ENCODE results near the gene NXPH1. TPM values are rescaled to one million over a fixed set of nuclear protein-coding genes. Genes with fewer than 3 reads are reported as not detected.

NXPH1 gene
- total RNA-seq, 1 donor: not detected

DNA sequence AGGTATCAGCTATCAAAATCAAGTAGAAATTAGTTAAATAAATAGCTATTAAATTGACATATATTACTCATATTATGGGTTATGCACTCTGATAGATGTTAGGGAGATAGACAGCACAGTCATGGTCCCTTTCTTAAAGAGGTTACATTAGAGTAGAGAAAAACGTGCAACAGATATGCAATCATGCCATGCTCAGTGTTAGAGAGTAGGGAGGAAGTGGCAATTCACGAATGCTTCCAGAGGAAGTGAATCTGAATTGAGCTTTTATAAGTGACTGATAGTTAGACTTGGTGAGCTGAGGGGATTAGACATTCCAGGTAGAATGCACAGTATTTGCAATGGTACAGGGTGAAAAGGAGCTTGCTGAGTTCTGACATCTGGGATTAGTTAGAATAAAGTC, 349.8 kb downstream of the NXPH1 start:
- DNase-seq (ENCODE audit: low read depth in 2 of 3, low spot score in 2 of 3): no peak

GRCh38 chr7:8785081-8785480, 351.7 kb downstream of the NXPH1 start:
- DNase-seq (ENCODE audit: low read depth in 2 of 3, low spot score in 2 of 3): no peak

- DNase-seq (ENCODE audit: low read depth in 2 of 3, low spot score in 2 of 3): no peak
Observed at GRCh38 chr7:8800986-8801385, 367.6 kb downstream of the NXPH1 start.

Other genes starting within 250 kb of the NXPH1 start
- 14.0 TPM for gene ICA1, start 171.4 kb upstream of the NXPH1 start, total RNA-seq